ENCODE measurements around the gene SDK1.

DNA sequence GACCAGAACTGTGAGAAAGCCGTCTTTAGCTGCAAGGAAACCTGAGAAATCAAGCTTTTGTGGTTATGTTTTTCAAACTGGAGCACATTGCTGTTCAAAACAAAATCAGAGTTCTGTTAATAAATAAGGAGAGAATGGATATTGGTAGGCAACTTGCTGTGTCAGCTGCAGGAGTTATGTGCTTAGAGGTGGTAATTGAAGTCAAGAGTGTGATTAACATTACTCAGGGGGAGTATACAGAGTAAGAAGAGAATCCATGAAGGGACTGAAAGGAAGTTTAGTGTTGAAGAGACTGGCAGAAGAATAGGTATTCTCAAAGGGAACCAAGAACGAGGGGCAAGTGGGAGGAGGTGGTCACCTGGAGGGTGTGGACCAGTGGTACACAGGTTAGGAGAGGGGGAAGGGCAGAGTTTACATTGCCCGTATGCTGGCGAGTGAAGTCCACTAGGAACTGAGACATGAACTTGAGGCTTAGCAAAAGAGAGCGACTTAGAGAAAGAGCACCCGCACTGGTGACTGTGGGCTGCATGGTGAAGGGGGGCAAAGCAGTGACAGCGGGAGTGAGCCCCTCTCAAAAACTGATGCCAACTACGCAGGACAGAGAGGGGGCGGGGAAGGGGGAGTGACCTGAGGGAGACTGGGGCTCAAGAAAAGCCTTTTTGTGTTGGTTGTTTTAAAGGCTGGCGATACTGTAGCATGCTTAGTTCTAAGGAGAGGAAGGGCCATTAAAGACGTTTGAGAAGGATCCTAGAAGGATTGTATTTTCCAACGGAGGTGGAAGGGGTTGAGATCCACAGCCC is 80.0 kb downstream of the SDK1 start:
- TF ChIP-seq, protein P1, sequence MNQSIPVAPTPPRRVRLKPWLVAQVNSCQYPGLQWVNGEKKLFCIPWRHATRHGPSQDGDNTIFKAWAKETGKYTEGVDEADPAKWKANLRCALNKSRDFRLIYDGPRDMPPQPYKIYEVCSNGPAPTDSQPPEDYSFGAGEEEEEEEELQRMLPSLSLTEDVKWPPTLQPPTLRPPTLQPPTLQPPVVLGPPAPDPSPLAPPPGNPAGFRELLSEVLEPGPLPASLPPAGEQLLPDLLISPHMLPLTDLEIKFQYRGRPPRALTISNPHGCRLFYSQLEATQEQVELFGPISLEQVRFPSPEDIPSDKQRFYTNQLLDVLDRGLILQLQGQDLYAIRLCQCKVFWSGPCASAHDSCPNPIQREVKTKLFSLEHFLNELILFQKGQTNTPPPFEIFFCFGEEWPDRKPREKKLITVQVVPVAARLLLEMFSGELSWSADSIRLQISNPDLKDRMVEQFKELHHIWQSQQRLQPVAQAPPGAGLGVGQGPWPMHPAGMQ (IDR thresholded peaks at IDR 0.05; ENCODE audit: borderline replicate concordance) = no peak
- TF ChIP-seq POLR2AphosphoS5 (IDR thresholded peaks at IDR 0.05; ENCODE audit: low read length) (no peak), EZH2 (IDR thresholded peaks at IDR 0.05; ENCODE audit: borderline replicate concordance, control insufficient read depth, low read depth, low read length) (no peak), NR2C1 (IDR thresholded peaks at IDR 0.05) (no peak), SP1 (IDR thresholded peaks at IDR 0.05; ENCODE audit: low read depth, low read length) (no peak), POU2F2 (IDR thresholded peaks at IDR 0.05; ENCODE audit: borderline replicate concordance, low read depth, low read length) (no peak), NBN (IDR thresholded peaks at IDR 0.05) (no peak), ZNF274 (IDR thresholded peaks at IDR 0.05; ENCODE audit: insufficient read depth, insufficient read length) (no peak), HDGF (IDR thresholded peaks at IDR 0.05) (no peak), IKZF1 (conservative IDR thresholded peaks at IDR 0.05) (no peak)
- TF ChIP-seq, protein P2, sequence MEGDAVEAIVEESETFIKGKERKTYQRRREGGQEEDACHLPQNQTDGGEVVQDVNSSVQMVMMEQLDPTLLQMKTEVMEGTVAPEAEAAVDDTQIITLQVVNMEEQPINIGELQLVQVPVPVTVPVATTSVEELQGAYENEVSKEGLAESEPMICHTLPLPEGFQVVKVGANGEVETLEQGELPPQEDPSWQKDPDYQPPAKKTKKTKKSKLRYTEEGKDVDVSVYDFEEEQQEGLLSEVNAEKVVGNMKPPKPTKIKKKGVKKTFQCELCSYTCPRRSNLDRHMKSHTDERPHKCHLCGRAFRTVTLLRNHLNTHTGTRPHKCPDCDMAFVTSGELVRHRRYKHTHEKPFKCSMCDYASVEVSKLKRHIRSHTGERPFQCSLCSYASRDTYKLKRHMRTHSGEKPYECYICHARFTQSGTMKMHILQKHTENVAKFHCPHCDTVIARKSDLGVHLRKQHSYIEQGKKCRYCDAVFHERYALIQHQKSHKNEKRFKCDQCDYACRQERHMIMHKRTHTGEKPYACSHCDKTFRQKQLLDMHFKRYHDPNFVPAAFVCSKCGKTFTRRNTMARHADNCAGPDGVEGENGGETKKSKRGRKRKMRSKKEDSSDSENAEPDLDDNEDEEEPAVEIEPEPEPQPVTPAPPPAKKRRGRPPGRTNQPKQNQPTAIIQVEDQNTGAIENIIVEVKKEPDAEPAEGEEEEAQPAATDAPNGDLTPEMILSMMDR (IDR thresholded peaks at IDR 0.05 in 2 of 3, conservative IDR thresholded peaks at IDR 0.05 in 1 of 3; ENCODE audit: control insufficient read depth in 2 of 3, extremely low read depth in 1 of 3, insufficient read depth in 1 of 3, low read depth in 3 of 3, low read length in 3 of 3) = no peak
- TF ChIP-seq, protein P3, sequence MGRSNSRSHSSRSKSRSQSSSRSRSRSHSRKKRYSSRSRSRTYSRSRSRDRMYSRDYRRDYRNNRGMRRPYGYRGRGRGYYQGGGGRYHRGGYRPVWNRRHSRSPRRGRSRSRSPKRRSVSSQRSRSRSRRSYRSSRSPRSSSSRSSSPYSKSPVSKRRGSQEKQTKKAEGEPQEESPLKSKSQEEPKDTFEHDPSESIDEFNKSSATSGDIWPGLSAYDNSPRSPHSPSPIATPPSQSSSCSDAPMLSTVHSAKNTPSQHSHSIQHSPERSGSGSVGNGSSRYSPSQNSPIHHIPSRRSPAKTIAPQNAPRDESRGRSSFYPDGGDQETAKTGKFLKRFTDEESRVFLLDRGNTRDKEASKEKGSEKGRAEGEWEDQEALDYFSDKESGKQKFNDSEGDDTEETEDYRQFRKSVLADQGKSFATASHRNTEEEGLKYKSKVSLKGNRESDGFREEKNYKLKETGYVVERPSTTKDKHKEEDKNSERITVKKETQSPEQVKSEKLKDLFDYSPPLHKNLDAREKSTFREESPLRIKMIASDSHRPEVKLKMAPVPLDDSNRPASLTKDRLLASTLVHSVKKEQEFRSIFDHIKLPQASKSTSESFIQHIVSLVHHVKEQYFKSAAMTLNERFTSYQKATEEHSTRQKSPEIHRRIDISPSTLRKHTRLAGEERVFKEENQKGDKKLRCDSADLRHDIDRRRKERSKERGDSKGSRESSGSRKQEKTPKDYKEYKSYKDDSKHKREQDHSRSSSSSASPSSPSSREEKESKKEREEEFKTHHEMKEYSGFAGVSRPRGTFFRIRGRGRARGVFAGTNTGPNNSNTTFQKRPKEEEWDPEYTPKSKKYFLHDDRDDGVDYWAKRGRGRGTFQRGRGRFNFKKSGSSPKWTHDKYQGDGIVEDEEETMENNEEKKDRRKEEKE (IDR thresholded peaks at IDR 0.05) = no peak

Measured in GM12878 (cell line).